NT2/D1 (cell line): ENCODE results near the gene ADARB2.
"Not testable (repeated sequence)": the region's sequence is repeated elsewhere in the genome, so short reads cannot be mapped to it uniquely, and the experiment has no call there.

Experiments
- DNase-seq: peaks from one replicate; pipeline ENCODE4 v3.0.0-alpha.2; 2011; ENCODE audit warnings: low read depth, low spot score
- H3K27me3 ChIP-seq: 2 replicates; pipeline ENCODE4 v1.6.0; 2011; ENCODE audit warnings: mild to moderate bottlenecking; ENCODE audit not compliant: insufficient read length, insufficient read depth
- H3K36me3 ChIP-seq: 2 replicates; pipeline ENCODE4 v1.6.1; 2011; ENCODE audit warnings: mild to moderate bottlenecking, low read length, mixed read lengths; ENCODE audit not compliant: insufficient read depth, insufficient read length
- H3K4me1 ChIP-seq: 2 replicates; pipeline ENCODE4 v1.5.1; 2011; ENCODE audit not compliant: insufficient read depth, insufficient read length
- H3K4me3 ChIP-seq: 2 replicates; pipeline ENCODE4 v1.5.1; 2011; ENCODE audit warnings: low read depth; ENCODE audit not compliant: insufficient read length
- H3K9ac ChIP-seq: 2 replicates; pipeline ENCODE4 v1.6.0; 2011; ENCODE audit warnings: low read depth; ENCODE audit not compliant: insufficient read length
- H3K9me3 ChIP-seq: 2 replicates; pipeline ENCODE4 v1.5.1; 2011; ENCODE audit warnings: mild to moderate bottlenecking, low read length; ENCODE audit not compliant: insufficient read depth
- SUZ12 ChIP-seq: IDR thresholded peaks from 2 replicates; pipeline ENCODE4 v1.6.1; 2011; ENCODE audit not compliant: insufficient read length, insufficient read depth; ENCODE audit errors: extremely low read depth
- YY1 ChIP-seq: IDR thresholded peaks from 2 replicates; pipeline ENCODE4 v1.6.1; 2011; ENCODE audit not compliant: insufficient read length, insufficient read depth
- ZNF274 ChIP-seq: IDR thresholded peaks from 2 replicates; pipeline ENCODE4 v1.6.1; 2011; ENCODE audit warnings: mild to moderate bottlenecking, low read depth, low read length

The ADARB2 gene

DNA sequence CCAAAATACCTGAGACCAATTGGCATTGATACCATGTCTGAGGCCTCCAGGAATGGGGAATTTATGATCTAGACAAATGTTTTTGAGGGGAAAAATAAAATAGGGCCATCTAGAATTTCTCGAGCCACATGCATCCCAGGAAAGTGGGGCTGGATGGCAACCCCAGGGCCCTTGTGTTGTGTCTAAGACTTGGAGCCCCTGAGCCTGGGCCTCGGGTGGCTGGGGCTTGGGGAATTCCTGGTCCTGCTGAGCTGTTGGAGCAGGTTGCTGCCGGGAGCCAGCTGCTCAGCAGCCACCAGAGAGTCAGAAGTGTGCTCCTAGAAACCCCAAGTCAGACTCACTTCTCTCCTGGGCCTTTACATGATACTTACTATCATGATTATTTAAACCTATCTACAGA, 508.2 kb downstream of the ADARB2 start:
- Histone ChIP-seq H3K27me3 (no peaks in the 10 kb centered on the region), H3K9me3 (no peaks in the 10 kb centered on the region), H3K4me3 (no peak overlapping the region), H3K9ac (no peak overlapping the region), H3K4me1 (peaks cover 3% of the 10 kb centered on the region), H3K36me3 (peaks cover 3% of the 10 kb centered on the region)
- TF ChIP-seq ZNF274 (no peak), SUZ12 (no peak), YY1 (no peak)
- DNase-seq: no peak

DNA sequence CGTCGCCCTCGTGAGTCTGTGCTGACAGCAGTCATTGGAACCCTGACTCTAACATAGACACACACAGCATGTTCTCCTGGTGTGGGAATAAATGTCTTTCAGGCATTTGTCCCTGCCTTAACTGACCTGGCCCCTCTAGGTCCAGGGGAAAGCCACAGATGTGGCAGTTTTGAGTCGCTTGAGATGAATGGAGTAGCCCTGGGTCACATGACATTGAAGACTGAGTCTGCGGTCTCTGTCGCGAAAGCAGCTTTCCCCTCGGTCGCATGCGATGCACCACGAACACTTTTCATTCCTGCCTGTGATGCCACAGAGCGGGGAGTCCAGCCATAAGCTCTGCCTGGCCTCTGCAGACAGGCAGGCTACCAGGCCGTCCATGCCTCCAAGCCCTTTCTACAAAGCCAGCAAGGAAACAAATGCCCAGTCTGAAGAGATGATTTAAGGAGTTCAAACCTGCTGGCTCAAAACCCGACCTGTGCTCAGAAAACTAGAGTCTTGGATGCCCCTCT, 508.8 kb downstream of the ADARB2 start:
- Histone ChIP-seq H3K4me3 (no peak overlapping the region), H3K27me3 (no peaks in the 10 kb centered on the region), H3K36me3 (peaks cover 3% of the 10 kb centered on the region), H3K9ac (no peak overlapping the region), H3K9me3 (no peaks in the 10 kb centered on the region), H3K4me1 (peaks cover 3% of the 10 kb centered on the region)
- DNase-seq: no peak
- TF ChIP-seq SUZ12 (no peak), YY1 (no peak)

DNA sequence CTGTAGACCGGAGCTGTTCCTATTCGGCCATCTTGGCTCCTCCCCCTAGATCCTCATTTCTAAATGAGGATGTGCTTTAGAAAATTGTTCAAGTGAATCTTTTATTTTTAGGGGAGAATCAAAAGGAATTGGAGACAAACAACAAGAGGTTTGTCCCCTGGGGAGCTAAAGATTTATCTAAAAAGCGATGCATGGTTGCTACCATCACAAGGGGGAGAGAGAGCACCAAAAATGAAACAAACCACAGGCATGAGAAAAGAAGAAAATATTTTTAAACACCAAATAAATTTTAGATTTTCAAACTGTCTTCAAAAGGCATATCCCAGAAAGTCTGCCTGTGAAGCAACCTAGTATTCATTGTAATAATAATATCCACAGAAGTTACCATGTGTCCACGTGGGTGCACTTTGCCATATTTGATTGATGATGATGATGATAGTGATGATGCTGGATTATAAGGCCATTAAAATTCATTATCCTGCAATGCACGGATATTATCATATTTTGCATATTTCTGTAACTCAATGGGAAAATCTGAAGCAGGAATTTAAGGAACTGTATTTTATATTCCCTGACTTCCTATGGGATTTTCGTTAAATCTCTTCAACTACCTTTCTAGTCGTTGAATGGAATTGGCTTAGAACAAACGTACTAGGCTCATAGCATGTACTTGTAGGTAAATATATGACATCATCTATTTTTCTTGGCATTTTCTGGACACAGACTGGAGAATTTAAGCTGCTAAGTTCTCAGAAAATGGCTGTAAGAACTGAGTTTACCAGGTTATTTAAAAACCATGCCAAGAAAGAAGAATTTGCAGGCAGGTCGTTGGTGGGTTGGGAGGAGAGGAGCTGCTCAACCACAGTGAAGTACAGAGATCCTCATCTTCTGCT, 509.6 kb downstream of the ADARB2 start:
- Histone ChIP-seq H3K36me3 (peaks cover 3% of the 10 kb centered on the region), H3K4me3 (peak overlapping the region; percentile 8), H3K9ac (no peak overlapping the region), H3K4me1 (peaks cover 3% of the 10 kb centered on the region), H3K9me3 (no peaks in the 10 kb centered on the region), H3K27me3 (no peaks in the 10 kb centered on the region)
- DNase-seq: no peak
- no peak for TF ChIP-seq SUZ12
- TF ChIP-seq YY1: no peak
- TF ChIP-seq ZNF274: no peak

DNA sequence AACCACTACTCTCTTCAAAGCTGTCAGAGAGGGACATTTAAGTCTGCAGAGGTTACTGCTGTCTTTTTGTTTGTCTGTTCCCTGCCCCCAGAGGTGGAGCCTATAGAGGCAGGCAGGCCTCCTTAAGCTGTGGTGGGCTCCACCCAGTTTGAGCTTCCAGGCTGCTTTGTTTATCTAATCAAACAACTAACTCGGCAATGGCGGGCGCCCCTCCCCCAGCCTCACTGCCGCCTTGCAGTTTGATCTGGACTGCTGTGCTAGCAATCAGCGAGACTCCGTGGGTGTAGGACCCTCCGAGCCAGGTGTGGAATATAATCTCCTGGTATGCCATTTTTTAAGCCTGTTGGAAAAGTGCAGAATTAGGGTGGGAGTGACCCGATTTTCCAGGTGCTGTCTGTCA, 510.4 kb downstream of the ADARB2 start:
- not testable (repeated sequence) for H3K4me1 ChIP-seq, H3K4me3 ChIP-seq, H3K9me3 ChIP-seq, H3K27me3 ChIP-seq, H3K36me3 ChIP-seq, H3K9ac ChIP-seq, DNase-seq

DNA sequence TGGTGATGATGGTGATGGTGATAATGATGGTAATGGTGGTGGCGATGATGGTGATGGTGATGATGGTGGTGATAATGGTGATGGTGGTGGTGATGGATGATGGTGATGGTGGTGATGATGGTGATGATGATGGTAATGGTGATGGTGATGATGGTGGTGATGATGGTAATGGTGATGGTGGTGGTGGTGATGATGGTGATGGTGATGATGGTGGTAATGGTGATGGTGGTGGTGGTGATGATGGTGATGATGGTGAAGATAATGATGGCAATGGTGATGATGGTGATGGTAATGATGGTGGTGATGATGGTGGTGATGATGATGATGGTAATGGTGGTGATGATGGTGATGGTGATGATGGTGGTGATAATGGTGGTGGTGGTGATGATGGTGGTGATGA, 517.5 kb downstream of the ADARB2 start:
- DNase-seq, H3K4me3 ChIP-seq, H3K9ac ChIP-seq, H3K27me3 ChIP-seq, H3K4me1 ChIP-seq, H3K36me3 ChIP-seq, H3K9me3 ChIP-seq: not testable (repeated sequence)

DNA sequence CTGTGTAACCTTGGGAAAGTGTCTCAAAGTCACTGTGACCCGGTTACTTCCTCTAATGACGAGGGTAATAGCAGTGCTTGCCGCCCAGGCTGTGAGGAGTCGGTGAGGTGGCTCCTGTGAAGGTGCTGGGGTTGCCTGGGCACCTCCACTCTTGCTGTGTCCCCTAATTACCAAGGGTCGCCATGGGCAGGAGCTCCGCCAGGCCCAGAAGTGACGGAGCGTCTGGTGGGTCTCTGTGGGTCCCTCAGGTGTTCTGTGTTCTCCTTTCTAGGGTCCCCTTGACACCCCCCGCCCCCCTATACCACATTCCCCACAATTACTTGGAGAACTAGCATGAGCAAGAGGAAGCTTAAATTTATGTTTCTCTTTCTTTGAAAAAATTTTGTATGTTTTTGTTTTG, 519.7 kb downstream of the ADARB2 start:
- TF ChIP-seq SUZ12 (no peak), ZNF274 (no peak), YY1 (no peak)
- Histone ChIP-seq H3K36me3 (no peaks in the 10 kb centered on the region), H3K9me3 (no peaks in the 10 kb centered on the region), H3K9ac (no peak overlapping the region), H3K4me3 (no peak overlapping the region), H3K4me1 (no peaks in the 10 kb centered on the region), H3K27me3 (no peaks in the 10 kb centered on the region)
- no peak for DNase-seq

DNA sequence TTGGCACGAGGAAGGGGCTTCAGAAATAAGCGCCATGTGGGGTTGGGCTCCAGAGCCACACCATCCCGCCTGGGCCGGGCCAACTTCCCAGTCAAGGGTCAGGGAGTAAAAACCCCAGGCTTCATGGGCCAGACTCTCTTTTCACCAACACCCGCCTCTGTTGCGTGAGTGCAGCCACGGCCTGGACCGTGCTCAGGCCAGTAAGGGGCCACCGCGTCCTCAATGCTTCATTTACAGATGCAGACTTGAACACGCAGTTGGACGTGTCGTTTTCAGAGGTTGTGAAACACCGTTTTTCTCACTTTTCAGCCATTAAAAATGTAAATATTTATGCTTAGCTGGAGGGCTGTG, 520.1 kb downstream of the ADARB2 start:
- Histone ChIP-seq H3K4me1 (no peaks in the 10 kb centered on the region), H3K9me3 (no peaks in the 10 kb centered on the region), H3K4me3 (no peak overlapping the region), H3K27me3 (no peaks in the 10 kb centered on the region), H3K9ac (no peak overlapping the region), H3K36me3 (no peaks in the 10 kb centered on the region)
- DNase-seq: no peak
- TF ChIP-seq SUZ12 (no peak), YY1 (no peak), ZNF274 (no peak)
